GM18498 (cell line): ENCODE results near the gene SLC29A3.

Experiments used
- ATAC-seq: cut with Tn5 transposase; IDR thresholded peaks from one replicate; pipeline ENCODE4 v1.9.1; 2021; ENCODE audit warnings: mild to moderate bottlenecking, moderate library complexity; ENCODE audit not compliant: unreplicated experiment

Gene SLC29A3

GRCh38 chr10:71317739-71318138, 1.3 kb upstream of the SLC29A3 start:
- no peak for ATAC-seq

GRCh38 chr10:71319800-71320392, 837 bp downstream of the SLC29A3 start:
- ATAC-seq, result peak; percentile 24

GRCh38 chr10:71320592-71320991, 1.5 kb downstream of the SLC29A3 start:
- no peak for ATAC-seq

- no peak for ATAC-seq
Observed at GRCh38 chr10:71321386-71321785, 2.3 kb downstream of the SLC29A3 start.

GRCh38 chr10:71323407-71323806, 4.3 kb downstream of the SLC29A3 start:
- no peak for ATAC-seq

GRCh38 chr10:71324743-71325142, 5.7 kb downstream of the SLC29A3 start:
- ATAC-seq, result no peak

- no peak for ATAC-seq
Observed at GRCh38 chr10:71325267-71325666, 6.2 kb downstream of the SLC29A3 start.

- ATAC-seq, result no peak
Observed at GRCh38 chr10:71326464-71326881, 7.4 kb downstream of the SLC29A3 start.

- ATAC-seq, result no peak
Observed at GRCh38 chr10:71330789-71331404, 11.8 kb downstream of the SLC29A3 start.

GRCh38 chr10:71331736-71332135, 12.7 kb downstream of the SLC29A3 start:
- no peak for ATAC-seq

- ATAC-seq, result no peak
Observed at GRCh38 chr10:71332466-71332865, 13.4 kb downstream of the SLC29A3 start.

GRCh38 chr10:71333129-71333887, 14.2 kb downstream of the SLC29A3 start:
- peak; percentile 47 for ATAC-seq

GRCh38 chr10:71334221-71334791, 15.2 kb downstream of the SLC29A3 start:
- ATAC-seq, result no peak

- ATAC-seq, result no peak
Observed at GRCh38 chr10:71335173-71335708, 16.2 kb downstream of the SLC29A3 start.

GRCh38 chr10:71336632-71337031, 17.6 kb downstream of the SLC29A3 start:
- no peak for ATAC-seq

- no peak for ATAC-seq
Observed at GRCh38 chr10:71337219-71337701, 18.2 kb downstream of the SLC29A3 start.

- ATAC-seq, result no peak
Observed at GRCh38 chr10:71338728-71339495, 19.9 kb downstream of the SLC29A3 start.

- no peak for ATAC-seq
Observed at GRCh38 chr10:71339796-71340589, 20.9 kb downstream of the SLC29A3 start.

GRCh38 chr10:71342573-71343391, 23.7 kb downstream of the SLC29A3 start:
- no peak for ATAC-seq
